GM12878 (cell line): ENCODE results near the gene KCNQ1. TPM values are rescaled to one million over a fixed set of nuclear protein-coding genes. Genes with fewer than 3 reads are reported as not detected.

ENCODE experiments used
- ATAC-seq: fragments of 200-7000 bp; cut with Tn5 transposase; 3 replicates; pipeline ENCODE4 v1.9.1; 2020; ENCODE audit warnings: mild to moderate bottlenecking, moderate library complexity
- BruUV-seq: library from RNA; stranded (reverse); fragments of 400-500 nt; replicated peaks from 2 replicates; lab custom pipeline; 2021; lab: Mats Ljungman, UMichigan
- CTCF ChIA-PET: fragments of 300-600 bp; sonication (Branson Sonifier 250); formaldehyde crosslinking; extraction: SDS; loops from one replicate; lab custom pipeline; 2021; ENCODE audit warnings: inconsistent platforms; lab: Yijun Ruan, JAX
- POLR2A ChIA-PET: fragments of 350-600 bp; formaldehyde crosslinking; extraction: SDS; loops from one replicate; lab custom pipeline; 2021; ENCODE audit warnings: inconsistent platforms; lab: Charles Lee
- RAD21 ChIA-PET: fragments of 300-600 bp; sonication (Branson Sonifier 250); formaldehyde crosslinking; loops from one replicate; lab custom pipeline; 2023; ENCODE audit warnings: antibody characterized with exemption; ENCODE audit not compliant: unreplicated experiment; lab: Charles Lee
- SMC1A ChIA-PET: fragments of 300-600 bp; sonication (Branson Sonifier 250); formaldehyde crosslinking; loops from one replicate; lab custom pipeline; 2023; ENCODE audit not compliant: unreplicated experiment, uncharacterized antibody; lab: Charles Lee
- DNase-seq: peaks from one replicate; pipeline ENCODE4 v3.0.0-alpha.2; 2011; ENCODE audit warnings: low read depth, low spot score
- FAIRE-seq: peaks from 3 replicates; lab custom pipeline; 2011; peaks lifted over from hg19 to GRCh38; lab: Jason Lieb, UNC
- H2AFZ ChIP-seq: 2 replicates; pipeline ENCODE4 v1.6.0; 2011; ENCODE audit warnings: low read depth, low read length, control low read depth; ENCODE audit not compliant: control insufficient read depth
- H3K27ac ChIP-seq: 2 replicates; pipeline ENCODE4 v1.5.1; 2011; ENCODE audit warnings: control low read depth; ENCODE audit not compliant: control insufficient read depth, insufficient read depth
- H3K27me3 ChIP-seq, 2 experiments: replicated peaks in 1 of 2; 2 replicates each; pipeline versions ENCODE4 v1.6.0 to v1.6.1; 2011; ENCODE audit warnings: low read length in 1 of 2; ENCODE audit not compliant: control insufficient read depth in 2 of 2, insufficient read depth in 2 of 2
- H3K36me3 ChIP-seq, 2 experiments: 2 replicates each; pipeline ENCODE4 v1.5.1; 2011; ENCODE audit warnings: low read length in 1 of 2; ENCODE audit not compliant: control insufficient read depth in 2 of 2, insufficient read depth in 2 of 2
- H3K4me1 ChIP-seq: 2 replicates; pipeline ENCODE4 v1.6.1; 2011; ENCODE audit warnings: mild to moderate bottlenecking, low read length, moderate library complexity, mixed read lengths; ENCODE audit not compliant: control insufficient read depth, insufficient read depth
- H3K4me2 ChIP-seq: 2 replicates; pipeline ENCODE4 v1.6.0; 2011; ENCODE audit warnings: control low read depth; ENCODE audit not compliant: control insufficient read depth, insufficient read depth
- H3K4me3 ChIP-seq: fragments of 200-600 bp; sonication (generic); 2 replicates; pipeline ENCODE4 v1.5.1; 2016
- H3K79me2 ChIP-seq: 2 replicates; pipeline ENCODE4 v1.6.0; 2011; ENCODE audit warnings: low read length; ENCODE audit not compliant: control insufficient read depth, insufficient read depth
- H3K9ac ChIP-seq: 2 replicates; pipeline ENCODE4 v1.8.0; 2011; ENCODE audit warnings: low read length, control low read depth, mixed read lengths; ENCODE audit not compliant: control insufficient read depth, insufficient read depth
- H3K9me3 ChIP-seq: replicated peaks from 3 replicates; pipeline ENCODE4 v1.5.1; 2011; ENCODE audit warnings: mild to moderate bottlenecking, low read length; ENCODE audit not compliant: control insufficient read depth, insufficient read depth
- H4K20me1 ChIP-seq: 2 replicates; pipeline ENCODE4 v1.6.0; 2011; ENCODE audit not compliant: control insufficient read depth, insufficient read depth
- ATF2 ChIP-seq: IDR thresholded peaks from 2 replicates; pipeline ENCODE4 v1.6.1; 2012; ENCODE audit warnings: low read length, inconsistent platforms
- CHD4 ChIP-seq: fragments of 200-600 bp; sonication (generic); IDR thresholded peaks from 2 replicates; pipeline ENCODE4 v1.6.1; 2016; ENCODE audit warnings: mild to moderate bottlenecking
- JUNB ChIP-seq: IDR thresholded peaks from 2 replicates; pipeline ENCODE4 v1.6.1; 2016; ENCODE audit warnings: antibody characterized with exemption, mild to moderate bottlenecking
- MYC ChIP-seq: IDR thresholded peaks from 2 replicates; pipeline ENCODE4 v1.6.1; 2011; ENCODE audit warnings: mild to moderate bottlenecking, low read length, moderate library complexity, inconsistent platforms; ENCODE audit not compliant: insufficient read depth, insufficient replicate concordance, insufficient read length, severe bottlenecking
- PAX8 ChIP-seq: fragments of 450-650 bp; IDR thresholded peaks from 2 replicates; pipeline ENCODE4 v1.6.1; 2017; ENCODE audit warnings: mild to moderate bottlenecking, moderate library complexity
- RFX5 ChIP-seq: IDR thresholded peaks from 2 replicates; pipeline ENCODE4 v1.6.1; 2011; ENCODE audit warnings: low read depth, low read length, improper control_type of control experiment
- SIX5 ChIP-seq: IDR thresholded peaks from 2 replicates; pipeline ENCODE4 v1.6.1; 2011; ENCODE audit warnings: mild to moderate bottlenecking, low read depth, low read length, moderate library complexity; ENCODE audit not compliant: severe bottlenecking
- SMAD5 ChIP-seq: IDR thresholded peaks from 2 replicates; pipeline ENCODE4 v1.6.1; 2016; ENCODE audit warnings: antibody characterized with exemption, low read depth
- SPI1 ChIP-seq: IDR thresholded peaks from 2 replicates; pipeline ENCODE4 v1.6.1; 2011; ENCODE audit warnings: low read depth, mild to moderate bottlenecking, low read length, moderate library complexity, borderline replicate concordance; ENCODE audit not compliant: insufficient read depth
- SREBF1 ChIP-seq: IDR thresholded peaks from 2 replicates; pipeline ENCODE4 v1.6.1; 2012; ENCODE audit warnings: mild to moderate bottlenecking, low read length
- WRNIP1 ChIP-seq: IDR thresholded peaks from 2 replicates; pipeline ENCODE4 v1.6.1; 2011; ENCODE audit warnings: low read depth, low read length, improper control_type of control experiment, borderline replicate concordance
- ZSCAN29 ChIP-seq: fragments of 450-650 bp; IDR thresholded peaks from 2 replicates; pipeline ENCODE4 v1.6.1; 2017; ENCODE audit warnings: mild to moderate bottlenecking, moderate library complexity
- WGBS: methylation state at CpG from one replicate; pipeline ENCODE4 v1.1.6; 2016; ENCODE audit warnings: low lambda C conversion rate; ENCODE audit not compliant: insufficient replicate concordance, insufficient coverage; ENCODE audit errors: missing lambda C conversion rate; 5-methylcytosine and 5-hydroxymethylcytosine counted together
- in situ Hi-C: fragments of 300-500 bp; cut with MboI; formaldehyde crosslinking; loops from 9 replicates; pipeline ENCODE4 v1.14.3; 2018; ENCODE audit warnings: mixed read lengths
- intact Hi-C: fragments of 100-400 bp; cut with micrococcal nuclease; formaldehyde crosslinking; loops from one replicate; pipeline ENCODE4 v1.14.2; 2022; ENCODE audit not compliant: unreplicated experiment
- polyA plus RNA-seq, 11 experiments: library from polyadenylated mRNA; depleted of rRNA in 4 of 11; unstranded in 6 of 11; stranded (reverse) in 5 of 11; fragments of >200 nt; fragmentation: Nextera tagmentation in 4 of 11; fragmentation: Illumina TruSeq in 1 of 11; extraction: Ambion mirVana in 4 of 11; extraction: Trizol in 1 of 11; gene quantifications; 1 replicate in 1 of 11; 2 replicates in 10 of 11; pipeline versions ENCODE4 v1.2.1 to v1.2.3, GENCODE V29; 2011 to 2016; ENCODE audit warnings: inconsistent platforms in 2 of 11, missing spikeins in 2 of 11, low read depth in 1 of 11
- total RNA-seq, 4 experiments: library from RNA; depleted of rRNA in 3 of 4; stranded (reverse); fragments of >200 nt in 3 of 4; fragmentation: Illumina TruSeq in 1 of 4; extraction: Trizol in 1 of 4; gene quantifications; 2 replicates each; pipeline versions ENCODE4 v1.2.1 to v1.2.3, GENCODE V29; 2013 to 2021
- TF ChIP-seq, protein P1 (sequence below): fragments of 450-650 bp; IDR thresholded peaks from 2 replicates; pipeline ENCODE4 v1.6.1; 2016; ENCODE audit warnings: mild to moderate bottlenecking

Gene KCNQ1
- total and polyA plus RNA-seq, 10 of the 15 experiments (the other 5 are each of a cell fraction or from before 2014, with no cell fraction given): 0.03 to 0.15 (median 0.12) TPM; not detected in 7

- SMC1A ChIA-PET: no interaction called here
- WGBS: 35% methylated on average over 25 of the region's 27 CpGs
- no peaks in the 10 kb centered on the region for H4K20me1 ChIP-seq
- intact Hi-C loops (no loop called here), in situ Hi-C loops (no loop called here)
- DNase-seq (no peak), ATAC-seq (no peak), FAIRE-seq (no peak)
- H3K27me3 ChIP-seq: no peaks in the 10 kb centered on the region; a peak in 1 of 4 replicates
- POLR2A ChIA-PET: no interaction called here
- H3K4me3 ChIP-seq: no peak overlapping the region
- no TSS peak for BruUV-seq
- TF ChIP-seq CHD4 (no peak), MYC (no peak), SREBF1 (no peak), SMAD5 (no peak), ZSCAN29 (no peak), WRNIP1 (no peak), JUNB (no peak), PAX8 (no peak), ATF2 (no peak), SPI1 (no peak), SIX5 (no peak), RFX5 (no peak)
- TF ChIP-seq, protein P1, sequence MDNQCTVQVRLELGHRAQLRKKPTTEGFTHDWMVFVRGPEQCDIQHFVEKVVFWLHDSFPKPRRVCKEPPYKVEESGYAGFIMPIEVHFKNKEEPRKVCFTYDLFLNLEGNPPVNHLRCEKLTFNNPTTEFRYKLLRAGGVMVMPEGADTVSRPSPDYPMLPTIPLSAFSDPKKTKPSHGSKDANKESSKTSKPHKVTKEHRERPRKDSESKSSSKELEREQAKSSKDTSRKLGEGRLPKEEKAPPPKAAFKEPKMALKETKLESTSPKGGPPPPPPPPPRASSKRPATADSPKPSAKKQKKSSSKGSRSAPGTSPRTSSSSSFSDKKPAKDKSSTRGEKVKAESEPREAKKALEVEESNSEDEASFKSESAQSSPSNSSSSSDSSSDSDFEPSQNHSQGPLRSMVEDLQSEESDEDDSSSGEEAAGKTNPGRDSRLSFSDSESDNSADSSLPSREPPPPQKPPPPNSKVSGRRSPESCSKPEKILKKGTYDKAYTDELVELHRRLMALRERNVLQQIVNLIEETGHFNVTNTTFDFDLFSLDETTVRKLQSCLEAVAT: no peak
- CTCF ChIA-PET: no interaction called here
- H2AFZ ChIP-seq: no peak overlapping the region
- H3K9ac ChIP-seq: no peak overlapping the region
- H3K9me3 ChIP-seq: no peaks in the 10 kb centered on the region
- RAD21 ChIA-PET: no interaction called here
- no peaks in the 10 kb centered on the region for H3K79me2 ChIP-seq
- no peak overlapping the region for H3K4me2 ChIP-seq
- no peaks in the 10 kb centered on the region for H3K36me3 ChIP-seq
- no peaks in the 10 kb centered on the region for H3K4me1 ChIP-seq
- H3K27ac ChIP-seq: no peak overlapping the region
Measured at GRCh38 chr11:2511421-2512369, 66.9 kb downstream of the KCNQ1 start.
